HEK293 (cell line): ENCODE data around the gene RNASE8.
A peak's percentile ranks its signal among the peaks of the same experiment; 100 is the strongest.

Experiments
- BCL11B ChIP-seq: fragments of 450-650 bp; formaldehyde crosslinking; IDR thresholded peaks from 2 replicates; pipeline ENCODE4 v1.5.1; 2016; ENCODE audit warnings: low read depth, missing biosample characterization, missing genetic modification characterization
- EGR2 ChIP-seq: fragments of 450-650 bp; formaldehyde crosslinking; IDR thresholded peaks from 2 replicates; pipeline ENCODE4 v1.5.1; 2016; ENCODE audit warnings: low read depth, missing biosample characterization, missing genetic modification characterization
- ELK4 ChIP-seq: IDR thresholded peaks from 2 replicates; pipeline ENCODE4 v1.6.1; 2011; ENCODE audit warnings: mild to moderate bottlenecking, low read depth, low read length, borderline replicate concordance
- HOXC10 ChIP-seq: sonication (generic); formaldehyde crosslinking; IDR thresholded peaks from 2 replicates; pipeline ENCODE4 v1.8.1; 2023; ENCODE audit warnings: mild to moderate bottlenecking, missing genetic modification reagents
- KLF1 ChIP-seq: fragments of 450-650 bp; formaldehyde crosslinking; IDR thresholded peaks from 2 replicates; pipeline ENCODE4 v1.5.1; 2016; ENCODE audit warnings: missing biosample characterization, missing genetic modification characterization
- MYNN ChIP-seq: fragments of 450-650 bp; formaldehyde crosslinking; IDR thresholded peaks from 2 replicates; pipeline ENCODE4 v1.5.1; 2016; ENCODE audit warnings: missing biosample characterization, missing genetic modification characterization, borderline replicate concordance
- PRDM6 ChIP-seq: fragments of 450-650 bp; formaldehyde crosslinking; IDR thresholded peaks from 2 replicates; pipeline ENCODE4 v1.5.1; 2017; ENCODE audit warnings: missing biosample characterization, missing genetic modification characterization
- SALL2 ChIP-seq: fragments of 450-650 bp; formaldehyde crosslinking; IDR thresholded peaks from 2 replicates; pipeline ENCODE4 v1.5.0; 2017; ENCODE audit warnings: missing biosample characterization, mild to moderate bottlenecking, missing genetic modification characterization, borderline replicate concordance
- SP2 ChIP-seq: fragments of 450-650 bp; formaldehyde crosslinking; IDR thresholded peaks from 2 replicates; pipeline ENCODE4 v1.5.1; 2016; ENCODE audit warnings: missing biosample characterization, missing genetic modification characterization
- SP3 ChIP-seq: fragments of 450-650 bp; formaldehyde crosslinking; IDR thresholded peaks from 2 replicates; pipeline ENCODE4 v1.5.1; 2016; ENCODE audit warnings: missing biosample characterization, missing genetic modification characterization
- ZBTB48 ChIP-seq: fragments of 450-650 bp; formaldehyde crosslinking; IDR thresholded peaks from 2 replicates; pipeline ENCODE4 v1.5.1; 2016; ENCODE audit warnings: missing biosample characterization, missing genetic modification characterization
- ZFHX2 ChIP-seq: fragments of 450-650 bp; formaldehyde crosslinking; conservative IDR thresholded peaks from 2 replicates; pipeline ENCODE4 v1.5.1; 2016; ENCODE audit warnings: missing biosample characterization, missing genetic modification characterization
- ZNF157 ChIP-seq: fragments of 450-650 bp; formaldehyde crosslinking; IDR thresholded peaks from 2 replicates; pipeline ENCODE4 v1.5.1; 2016; ENCODE audit warnings: missing biosample characterization, missing genetic modification characterization
- ZNF175 ChIP-seq: fragments of 450-650 bp; formaldehyde crosslinking; IDR thresholded peaks from 2 replicates; pipeline ENCODE4 v1.5.1; 2016; ENCODE audit warnings: missing biosample characterization, missing genetic modification characterization
- ZNF24 ChIP-seq: fragments of 450-650 bp; formaldehyde crosslinking; IDR thresholded peaks from 2 replicates; pipeline ENCODE4 v1.5.1; 2016; ENCODE audit warnings: missing biosample characterization, missing genetic modification characterization
- ZNF350 ChIP-seq: fragments of 450-650 bp; formaldehyde crosslinking; IDR thresholded peaks from 2 replicates; pipeline ENCODE4 v1.5.0; 2017; ENCODE audit warnings: missing biosample characterization, mild to moderate bottlenecking, missing genetic modification characterization
- ZNF362 ChIP-seq: fragments of 450-650 bp; formaldehyde crosslinking; IDR thresholded peaks from 2 replicates; pipeline ENCODE4 v1.5.1; 2016; ENCODE audit warnings: missing biosample characterization, missing genetic modification characterization
- ZNF521 ChIP-seq: fragments of 450-650 bp; formaldehyde crosslinking; IDR thresholded peaks from 2 replicates; pipeline ENCODE4 v1.5.1; 2017; ENCODE audit warnings: missing biosample characterization, mild to moderate bottlenecking, missing genetic modification characterization
- ZNF549 ChIP-seq: fragments of 450-650 bp; IDR thresholded peaks from 2 replicates; pipeline ENCODE4 v1.5.1; 2018; ENCODE audit warnings: missing biosample characterization, missing genetic modification characterization, mild to moderate bottlenecking, inconsistent platforms, moderate library complexity
- ZNF596 ChIP-seq: fragments of 450-650 bp; IDR thresholded peaks from 2 replicates; pipeline ENCODE4 v1.5.0; 2018; ENCODE audit warnings: missing biosample characterization, mild to moderate bottlenecking, missing genetic modification characterization, moderate library complexity
- ZNF629 ChIP-seq: fragments of 450-650 bp; formaldehyde crosslinking; IDR thresholded peaks from 2 replicates; pipeline ENCODE4 v1.5.1; 2017; ENCODE audit warnings: missing biosample characterization, missing genetic modification characterization
- ZNF704 ChIP-seq: fragments of 450-650 bp; formaldehyde crosslinking; IDR thresholded peaks from 2 replicates; pipeline ENCODE4 v1.5.1; 2016; ENCODE audit warnings: missing biosample characterization, missing genetic modification characterization
- ZNF76 ChIP-seq: fragments of 450-650 bp; formaldehyde crosslinking; IDR thresholded peaks from 2 replicates; pipeline ENCODE4; 2016; ENCODE audit warnings: low read depth, missing biosample characterization, missing genetic modification characterization, borderline replicate concordance
- ZNF792 ChIP-seq: fragments of 450-650 bp; formaldehyde crosslinking; IDR thresholded peaks from 2 replicates; pipeline ENCODE4 v1.5.1; 2016; ENCODE audit warnings: missing biosample characterization, missing genetic modification characterization

Gene RNASE8

GRCh38 chr14:21069388-21070082 lies 11.9 kb downstream of the RNASE8 start (continued):
- TF ChIP-seq ZNF24 (tag by site-specific recombination) (peak; percentile 57; the same call in 1 of the 2 replicates), ZNF362 (no peak), ZFHX2 (tag by site-specific recombination) (no peak; the same call in 1 of the 2 replicates), ZNF792 (tag by site-specific recombination) (no peak), ZNF521 (tag by site-specific recombination) (no peak), ZNF704 (no peak), BCL11B (tag by site-specific recombination) (no peak), ZNF629 (tag by site-specific recombination) (no peak), ZNF596 (tag by site-specific recombination) (no peak), MYNN (tag by site-specific recombination) (no peak), ZNF549 (no peak), ZNF350 (tag by site-specific recombination) (no peak), SALL2 (no peak), SP2 (peak; percentile 55), ZNF175 (tag by site-specific recombination) (no peak), HOXC10 (CRISPR knock-in tag) (no peak), PRDM6 (no peak), SP3 (tag by site-specific recombination) (peak; percentile 17), ZNF157 (no peak), ZNF76 (tag by site-specific recombination) (no peak), EGR2 (tag by site-specific recombination) (no peak), ELK4 (no peak), KLF1 (tag by site-specific recombination) (no peak), ZBTB48 (tag by site-specific recombination) (peak; percentile 87)
